Natural killer cell treated with Interleukin-12 subunit alpha and Interleukin-12 subunit beta and Interleukin-15 and Interleukin-18, amount 100 ng/mL, for 72 hours (primary cell): ENCODE measurements around the gene KRT6C. TPM values are rescaled to one million over a fixed set of nuclear protein-coding genes. Genes with fewer than 3 reads are reported as not detected.

Experiments
- ATAC-seq, 2 donors: fragments of 150-1000 bp; cut with Tn5 transposase in 1 of 2; sonication (Bioruptor Pico), chemical (Tn5 transposase) in 1 of 2; 2 replicates each; pipeline ENCODE4 v1.10.0; 2021
- DNase-seq: peaks from one replicate; pipeline ENCODE4 v3.0.0; 2022; ENCODE audit warnings: low spot score
- H3K27ac Mint-ChIP-seq, 2 donors: 1 replicate in 1 of 2; 2 replicates in 1 of 2; pipeline ENCODE4 v1.8.0; 2022; ENCODE audit warnings: mixed read lengths in 2 of 2, mild to moderate bottlenecking in 1 of 2, moderate library complexity in 1 of 2
- H3K27me3 Mint-ChIP-seq, 2 donors: 1 replicate in 1 of 2; 2 replicates in 1 of 2; pipeline ENCODE4 v1.8.0; 2022; ENCODE audit warnings: mixed read lengths in 2 of 2
- H3K36me3 Mint-ChIP-seq: one replicate; pipeline ENCODE4 v1.8.0; 2022; ENCODE audit warnings: mixed read lengths
- H3K4me1 Mint-ChIP-seq, 2 donors: 1 replicate in 1 of 2; 2 replicates in 1 of 2; pipeline ENCODE4 v1.8.0; 2022; ENCODE audit warnings: low read depth in 2 of 2, mixed read lengths in 2 of 2, mild to moderate bottlenecking in 1 of 2
- H3K4me3 Mint-ChIP-seq: one replicate; pipeline ENCODE4 v1.8.0; 2022; ENCODE audit warnings: mixed read lengths
- H3K9me3 Mint-ChIP-seq: 2 replicates; pipeline ENCODE4 v1.8.0; 2022; ENCODE audit warnings: mixed read lengths
- total RNA-seq, 2 donors: library from RNA; stranded (reverse); gene quantifications; one replicate each; pipeline ENCODE4 v1.2.3, GENCODE V29; 2022

Gene KRT6C
- total RNA-seq: not detected

DNA sequence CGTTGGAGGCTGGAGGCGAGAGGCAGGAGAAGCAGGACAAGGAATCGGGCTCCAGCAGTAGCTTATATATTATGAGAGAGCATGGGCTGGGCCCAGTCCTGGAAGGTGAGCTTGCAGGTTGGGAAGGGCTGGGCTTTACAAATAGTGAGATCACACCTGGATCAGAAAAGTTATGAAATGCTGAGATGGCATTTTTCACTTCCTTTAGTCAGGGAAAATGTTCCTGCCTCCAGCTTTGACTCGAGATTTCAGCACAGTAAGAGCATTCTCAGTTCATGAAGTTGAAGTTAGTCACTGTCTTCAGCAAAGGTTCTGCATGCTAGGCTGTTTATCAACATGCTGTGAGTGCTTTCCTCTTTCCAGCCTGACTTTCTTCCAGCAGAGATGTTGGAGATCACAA lies at the start of gene KRT6C:
Gene KRT6C (minus strand): TSS at position 38 of the 400 bp plus-strand sequence. CDS start 68 bp downstream, outside the sequence.
- no peaks in the 10 kb centered on the region for H3K9me3 Mint-ChIP-seq
- ATAC-seq (no peak), DNase-seq (no peak)
- no peaks in the 10 kb centered on the region for H3K36me3 Mint-ChIP-seq
- no peak within 1 kb of the TSS for H3K4me3 Mint-ChIP-seq
- no peak within 1 kb of the TSS for H3K27ac Mint-ChIP-seq
- peaks cover 0 to 8% of the 10 kb centered on the region in 2 donors for H3K27me3 Mint-ChIP-seq
- H3K4me1 Mint-ChIP-seq: no peaks in the 10 kb centered on the region

DNA sequence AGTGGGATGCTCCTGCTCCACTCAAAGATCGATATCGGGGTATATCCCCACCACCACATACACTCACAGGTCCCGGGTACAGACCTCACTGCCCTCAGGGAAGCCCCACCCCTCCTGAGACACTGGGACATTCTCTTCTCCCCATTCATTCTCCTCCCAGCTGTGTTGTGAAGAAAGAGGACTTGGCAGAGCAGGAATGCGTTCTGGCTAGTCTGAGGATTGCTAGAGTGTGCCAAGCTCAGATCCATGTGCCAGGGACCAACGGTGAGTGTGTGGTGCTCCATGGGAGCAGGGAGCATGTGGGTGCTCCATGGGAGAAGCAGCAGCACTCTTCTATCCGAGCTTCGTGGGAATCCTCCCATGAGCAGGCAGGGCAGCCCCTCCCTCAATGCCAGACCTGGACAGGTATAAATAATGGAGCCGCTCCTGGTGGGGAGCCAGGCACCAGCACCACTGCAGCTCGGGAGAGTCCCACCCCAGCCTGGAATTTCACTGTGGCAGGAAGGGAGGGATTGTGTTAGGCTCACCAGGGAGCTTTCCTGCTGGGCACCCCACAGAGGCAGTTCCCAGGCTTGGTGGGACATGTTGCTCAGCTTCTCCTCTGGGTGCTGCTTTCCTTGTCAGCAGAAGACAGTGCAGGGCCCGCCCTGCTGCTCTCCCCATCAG lies 48.9 kb upstream of the KRT6C start:
- H3K4me1 Mint-ChIP-seq: peaks cover 12 to 22% of the 10 kb centered on the region in 2 donors
- no peak overlapping the region for H3K27ac Mint-ChIP-seq
- no peak overlapping the region for H3K4me3 Mint-ChIP-seq
- DNase-seq (no peak), ATAC-seq (no peak)
- H3K9me3 Mint-ChIP-seq: no peaks in the 10 kb centered on the region
- no peaks in the 10 kb centered on the region for H3K36me3 Mint-ChIP-seq
- peaks cover 0 to 2% of the 10 kb centered on the region in 2 donors for H3K27me3 Mint-ChIP-seq

DNA sequence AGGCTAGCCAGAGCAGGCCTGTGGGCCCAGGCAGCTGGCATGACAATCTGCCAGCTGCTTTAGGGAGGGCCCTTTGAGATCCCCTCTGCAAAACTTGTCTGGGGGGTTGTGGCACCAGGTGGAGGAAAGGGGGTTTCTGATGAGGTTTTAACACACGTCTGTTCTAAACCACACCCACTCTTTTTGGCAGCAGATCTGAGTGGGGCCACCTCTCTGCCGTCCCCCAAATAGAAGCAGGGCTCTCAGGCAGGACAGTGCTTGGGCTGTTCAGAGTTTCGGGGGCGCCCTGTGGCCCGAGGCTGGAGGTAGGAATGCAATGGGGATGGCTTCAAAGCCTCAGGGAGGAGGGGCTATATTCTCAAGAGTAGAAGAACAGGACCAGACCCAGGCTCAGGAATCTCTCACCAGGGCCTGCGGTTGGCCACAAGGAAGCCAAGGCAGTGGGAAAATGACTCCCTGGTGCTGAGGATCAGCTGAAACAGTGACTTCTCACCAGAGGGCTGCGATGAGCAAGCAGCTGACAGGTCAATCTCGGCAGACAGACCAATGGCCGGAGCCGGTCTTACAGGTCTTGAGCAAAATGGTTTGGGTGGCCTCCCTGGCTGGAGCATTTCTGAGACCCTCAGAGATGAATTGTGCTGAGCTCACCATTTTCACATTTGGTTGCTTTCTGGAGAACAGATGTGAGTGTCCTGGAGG lies 48.1 kb upstream of the KRT6C start:
- Mint-ChIP-seq H3K27ac (no peak overlapping the region), H3K4me1 (peaks cover 8 to 16% of the 10 kb centered on the region in 2 donors), H3K9me3 (no peaks in the 10 kb centered on the region), H3K4me3 (no peak overlapping the region), H3K27me3 (peaks cover 0 to 2% of the 10 kb centered on the region in 2 donors), H3K36me3 (no peaks in the 10 kb centered on the region)
- no peak for DNase-seq
- no peak for ATAC-seq

DNA sequence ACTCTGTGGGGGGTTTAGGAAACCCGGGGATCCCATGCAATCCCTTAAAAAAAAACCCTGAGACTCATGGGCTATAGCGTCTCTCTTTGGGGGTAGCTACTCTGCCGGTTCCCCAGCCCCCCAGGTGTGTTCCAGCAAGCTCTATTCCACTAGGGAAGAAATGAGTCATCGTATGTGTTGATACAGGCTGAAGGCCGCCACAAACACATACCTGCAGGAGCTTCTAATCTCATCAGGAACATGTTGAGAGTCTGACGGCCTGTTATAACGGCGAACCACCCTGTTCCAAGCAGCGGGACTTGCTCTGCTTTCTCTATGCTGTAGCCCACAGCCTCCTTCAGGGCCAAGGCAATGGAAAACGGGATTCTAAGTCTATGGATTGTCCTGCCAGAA lies 47.6 kb upstream of the KRT6C start:
- peaks cover 0 to 2% of the 10 kb centered on the region in 2 donors for H3K27me3 Mint-ChIP-seq
- H3K4me3 Mint-ChIP-seq: no peak overlapping the region
- peak; percentile 22 for DNase-seq
- peaks cover 3 to 11% of the 10 kb centered on the region in 2 donors for H3K4me1 Mint-ChIP-seq
- no peaks in the 10 kb centered on the region for H3K36me3 Mint-ChIP-seq
- ATAC-seq: no peak
- no peaks in the 10 kb centered on the region for H3K9me3 Mint-ChIP-seq
- no peak overlapping the region for H3K27ac Mint-ChIP-seq

DNA sequence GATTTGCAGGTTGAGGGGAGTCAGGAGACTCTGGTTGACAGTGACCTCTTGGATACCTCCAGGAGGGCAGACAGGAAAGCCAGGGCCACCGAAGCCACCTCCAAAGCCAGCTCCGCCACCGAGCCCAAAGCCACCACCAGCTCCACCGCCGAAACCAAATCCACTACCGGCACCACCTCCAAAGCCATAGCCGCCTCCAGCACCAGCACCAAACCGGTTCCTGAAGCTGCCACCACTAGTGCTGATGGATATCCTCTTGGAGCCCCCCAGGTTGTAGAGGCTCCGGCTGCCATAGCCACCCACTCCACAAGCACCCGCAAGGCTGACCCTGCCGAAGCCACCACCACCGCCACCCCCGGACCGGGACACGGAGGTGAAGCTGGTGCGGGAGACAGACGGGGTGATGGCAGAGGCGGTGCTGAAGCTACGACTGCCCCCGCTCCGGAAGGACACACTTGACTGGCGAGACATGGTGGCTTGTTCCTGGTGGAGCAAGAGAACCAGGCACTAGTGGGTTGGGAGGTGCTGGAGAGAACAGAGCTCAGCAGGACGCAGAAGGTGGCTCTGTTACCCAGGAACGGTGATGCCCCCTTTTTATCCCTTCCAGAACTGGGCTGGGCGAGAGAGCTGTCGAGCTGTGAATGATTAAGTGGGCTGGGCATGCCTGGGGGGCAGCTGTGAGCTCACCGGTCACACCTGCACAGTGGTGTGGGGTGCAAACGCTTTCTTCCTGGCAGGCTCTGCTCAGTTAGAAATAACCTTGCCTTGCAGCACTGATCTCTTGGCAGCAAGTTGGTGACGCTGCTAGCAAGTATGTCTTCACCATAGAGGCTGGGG lies 46.4 kb upstream of the KRT6C start, which contains the start of gene KRT5:
Gene KRT5 (minus strand): TSS at position 569 of the 837 bp plus-strand sequence. CDS start 98 bp downstream, at position 471.
- H3K4me1 Mint-ChIP-seq: peaks cover 0 to 5% of the 10 kb centered on the region in 2 donors
- H3K27ac Mint-ChIP-seq: no peak within 1 kb of the TSS
- ATAC-seq (no peak), DNase-seq (no peak)
- no peak within 1 kb of the TSS for H3K4me3 Mint-ChIP-seq
- peaks cover 0 to 2% of the 10 kb centered on the region in 2 donors for H3K27me3 Mint-ChIP-seq
- no peaks in the 10 kb centered on the region for H3K9me3 Mint-ChIP-seq
- no peaks in the 10 kb centered on the region for H3K36me3 Mint-ChIP-seq

DNA sequence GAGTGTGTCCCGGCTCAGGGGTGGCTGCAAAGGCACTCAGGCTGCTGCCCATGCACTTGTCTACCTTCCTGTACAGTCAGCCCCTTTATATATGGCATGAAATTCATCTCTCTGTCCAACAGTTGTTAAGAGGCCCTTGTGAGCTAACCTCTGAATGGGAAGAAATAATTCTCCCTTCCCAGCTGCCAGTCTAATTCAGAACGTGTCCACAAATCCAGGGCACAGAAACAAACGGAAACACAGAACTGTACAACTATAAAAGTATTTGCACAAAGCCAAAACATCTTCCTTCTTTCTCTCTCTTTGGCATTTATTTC lies 45.7 kb upstream of the KRT6C start:
- DNase-seq (no peak), ATAC-seq (no peak)
- Mint-ChIP-seq H3K36me3 (no peaks in the 10 kb centered on the region), H3K27me3 (peaks cover 0 to 2% of the 10 kb centered on the region in 2 donors), H3K4me3 (no peak overlapping the region), H3K27ac (no peak overlapping the region), H3K9me3 (no peaks in the 10 kb centered on the region), H3K4me1 (peaks cover 0 to 4% of the 10 kb centered on the region in 2 donors)

DNA sequence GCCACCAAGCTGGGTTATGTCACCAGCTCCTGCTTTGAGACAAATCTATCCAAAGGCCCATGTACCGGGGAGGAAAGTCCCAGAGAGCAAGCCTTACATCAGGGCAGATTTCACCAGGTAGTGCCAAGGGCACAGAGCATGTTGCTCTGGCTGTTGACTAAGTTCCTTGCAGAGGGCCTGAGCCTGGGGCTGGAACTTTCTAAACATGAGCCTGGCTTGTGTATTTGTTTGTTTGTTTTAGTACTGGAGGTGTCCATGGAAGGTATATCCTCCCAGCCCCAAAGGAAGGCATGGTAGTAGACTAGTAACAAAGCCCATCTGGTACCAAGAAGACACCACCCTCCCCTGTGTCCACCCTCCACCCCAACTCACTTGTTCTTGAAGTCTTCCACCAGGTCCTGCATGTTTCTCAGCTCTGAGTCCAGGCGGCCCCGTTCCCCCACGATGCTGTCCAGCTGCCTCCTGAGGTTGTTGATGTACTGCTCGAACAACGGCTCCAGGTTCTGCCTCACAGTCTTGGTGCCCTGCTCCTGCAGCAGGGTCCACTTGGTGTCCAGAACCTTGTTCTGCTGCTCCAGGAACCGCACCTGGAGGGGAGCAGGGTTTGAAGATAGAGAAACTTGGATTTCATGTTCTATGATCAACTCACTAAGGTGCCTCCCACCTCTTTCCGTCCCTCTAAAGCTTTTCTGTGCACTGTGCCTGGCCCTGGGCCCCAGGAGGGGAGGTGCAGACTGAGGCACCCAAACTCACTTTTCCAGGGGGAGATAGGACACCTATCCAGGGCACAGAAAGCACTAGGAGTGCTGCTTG lies 45.2 kb upstream of the KRT6C start:
- Mint-ChIP-seq H3K27me3 (peaks cover 0 to 2% of the 10 kb centered on the region in 2 donors), H3K4me1 (peaks cover 0 to 4% of the 10 kb centered on the region in 2 donors), H3K27ac (no peak overlapping the region), H3K36me3 (no peaks in the 10 kb centered on the region), H3K9me3 (no peaks in the 10 kb centered on the region), H3K4me3 (no peak overlapping the region)
- ATAC-seq (no peak), DNase-seq (peak; percentile 16)

DNA sequence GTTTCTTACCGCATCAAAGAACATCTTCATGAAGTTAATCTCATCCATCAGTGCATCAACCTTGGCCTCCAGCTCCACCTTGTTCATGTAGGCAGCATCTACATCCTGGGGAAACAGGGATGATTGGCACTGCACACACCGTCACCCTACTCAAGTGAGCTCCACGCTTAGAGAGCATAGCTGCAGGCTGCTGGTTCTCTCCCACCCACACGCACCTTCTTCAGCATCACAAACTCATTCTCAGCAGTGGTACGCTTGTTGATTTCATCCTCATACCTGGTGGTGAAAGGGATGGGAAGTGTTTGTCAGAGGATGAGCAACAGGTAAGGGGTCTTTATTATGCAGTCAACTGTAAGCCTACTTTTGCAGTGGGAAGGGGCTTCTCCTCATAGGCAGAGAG lies 44.3 kb upstream of the KRT6C start:
- H3K27ac Mint-ChIP-seq: no peak overlapping the region
- no peaks in the 10 kb centered on the region for H3K9me3 Mint-ChIP-seq
- H3K36me3 Mint-ChIP-seq: no peaks in the 10 kb centered on the region
- ATAC-seq (no peak), DNase-seq (peak; percentile 25)
- H3K4me1 Mint-ChIP-seq: peaks cover 0 to 4% of the 10 kb centered on the region in 2 donors
- peaks cover 0 to 2% of the 10 kb centered on the region in 2 donors for H3K27me3 Mint-ChIP-seq
- no peak overlapping the region for H3K4me3 Mint-ChIP-seq

DNA sequence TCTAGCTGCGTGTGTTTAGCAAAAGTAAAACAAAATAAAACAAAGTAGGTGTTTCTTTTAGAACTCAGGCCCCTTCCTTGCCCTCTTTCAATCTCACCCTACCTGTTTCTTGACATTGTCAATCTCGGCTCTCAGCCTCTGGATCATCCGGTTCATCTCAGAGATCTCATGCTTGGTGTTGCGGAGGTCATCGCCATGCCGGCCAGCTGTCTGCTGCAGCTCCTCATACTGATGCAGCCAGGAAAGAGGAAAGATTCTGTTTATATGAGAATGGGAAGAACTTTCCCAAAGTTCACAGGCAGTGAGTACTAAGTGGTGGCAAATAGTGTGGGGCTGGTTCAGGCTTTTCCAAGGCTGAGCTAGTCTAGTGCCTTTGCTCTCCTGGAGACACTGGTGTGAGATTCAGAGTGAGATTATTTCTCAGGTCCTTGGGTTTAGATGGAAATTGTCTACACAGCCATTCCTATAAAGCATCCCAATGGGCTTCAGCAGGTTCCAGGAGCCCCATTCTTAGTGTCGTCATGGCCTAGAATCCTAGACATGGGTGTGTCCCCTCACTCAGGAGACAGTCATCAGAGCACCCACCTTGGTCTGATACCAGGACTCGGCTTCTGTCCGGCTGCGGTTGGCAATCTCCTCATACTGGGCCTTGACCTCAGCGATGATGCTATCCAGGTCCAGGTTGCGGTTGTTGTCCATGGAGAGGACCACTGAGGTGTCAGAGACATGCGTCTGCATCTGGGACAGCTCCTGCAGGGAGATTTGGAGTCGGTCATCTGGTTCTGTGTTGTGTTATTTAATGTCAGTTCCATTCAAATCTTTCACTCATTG lies 43.6 kb upstream of the KRT6C start:
- DNase-seq: peak; percentile 50
- Mint-ChIP-seq H3K4me3 (no peak overlapping the region), H3K9me3 (no peaks in the 10 kb centered on the region), H3K27ac (no peak overlapping the region), H3K4me1 (peaks cover 0 to 4% of the 10 kb centered on the region in 2 donors), H3K27me3 (peaks cover 2 to 4% of the 10 kb centered on the region in 2 donors), H3K36me3 (no peaks in the 10 kb centered on the region)
- ATAC-seq: no peak

DNA sequence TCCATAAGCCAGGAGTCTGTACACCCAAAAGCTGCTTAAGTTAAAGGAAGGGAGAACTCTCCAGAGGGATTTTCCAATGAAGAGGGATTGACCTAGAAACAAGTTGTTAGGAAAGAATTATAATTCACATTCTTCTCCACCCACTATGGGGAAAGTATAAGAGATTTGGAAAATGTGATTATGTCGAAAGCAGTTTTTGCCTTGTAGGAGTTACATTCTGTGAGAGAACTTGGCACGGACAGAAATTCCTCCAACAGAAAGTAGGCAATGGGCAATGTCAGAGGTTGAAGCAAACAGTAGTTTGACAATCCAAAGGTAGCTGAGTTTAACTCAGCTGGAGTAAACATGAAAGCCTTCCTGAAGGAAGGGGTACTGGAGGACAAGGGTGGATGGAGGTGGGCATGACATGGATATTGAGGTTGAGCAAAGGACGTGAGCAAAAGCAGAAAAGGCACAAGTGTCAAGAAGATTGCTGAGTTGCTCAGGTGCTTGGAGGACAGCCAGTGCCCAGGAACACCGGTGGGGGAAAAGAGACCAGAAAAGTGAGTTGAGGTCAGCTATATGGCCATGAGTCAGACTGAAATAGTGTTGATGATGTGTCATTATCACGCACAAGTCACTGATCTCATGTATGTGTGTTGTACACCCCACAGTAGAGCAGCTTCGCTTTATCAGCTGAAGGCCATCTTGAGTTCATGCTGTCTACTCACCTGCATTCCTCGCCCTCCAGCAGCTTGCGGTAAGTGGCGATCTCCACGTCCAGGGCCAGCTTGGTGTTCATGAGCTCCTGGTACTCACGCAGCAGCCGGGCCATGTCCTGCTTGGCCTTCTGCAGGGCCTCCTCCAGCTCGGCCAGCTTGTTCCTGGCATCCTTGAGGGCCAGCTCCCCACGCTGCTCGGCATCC lies 42.6 kb upstream of the KRT6C start:
- DNase-seq (peak; percentile 31), ATAC-seq (no peak)
- no peaks in the 10 kb centered on the region for H3K9me3 Mint-ChIP-seq
- peaks cover 0 to 4% of the 10 kb centered on the region in 2 donors for H3K27me3 Mint-ChIP-seq
- no peak overlapping the region for H3K4me3 Mint-ChIP-seq
- H3K4me1 Mint-ChIP-seq: peaks cover 0 to 4% of the 10 kb centered on the region in 2 donors
- peaks cover 4% of the 10 kb centered on the region for H3K36me3 Mint-ChIP-seq
- H3K27ac Mint-ChIP-seq: no peak overlapping the region

DNA sequence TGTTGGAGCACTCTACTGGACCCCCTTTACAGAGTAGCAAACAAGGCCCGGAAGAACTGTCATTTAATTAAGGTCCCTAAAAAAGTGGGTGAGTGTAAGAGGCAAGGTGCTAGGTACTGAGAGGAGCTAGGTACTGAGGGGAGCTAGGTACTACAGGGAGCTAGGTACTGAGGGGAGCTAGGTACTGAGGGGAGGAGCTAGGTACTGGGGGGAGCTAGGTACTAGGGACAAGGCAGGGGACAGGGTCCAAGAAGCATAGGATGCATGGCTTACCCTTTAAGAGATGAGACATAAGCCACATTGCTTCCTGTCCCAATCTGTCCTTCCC lies 41.7 kb upstream of the KRT6C start:
- Mint-ChIP-seq H3K27ac (no peak overlapping the region), H3K36me3 (peaks cover 5% of the 10 kb centered on the region), H3K9me3 (no peaks in the 10 kb centered on the region), H3K27me3 (peaks cover 0 to 4% of the 10 kb centered on the region in 2 donors), H3K4me3 (no peak overlapping the region), H3K4me1 (peaks cover 0 to 4% of the 10 kb centered on the region in 2 donors)
- ATAC-seq (no peak), DNase-seq (no peak)
